WTC11 (cell line): ENCODE results near the gene SLX4. TPM values are rescaled to one million over a fixed set of nuclear protein-coding genes. Genes with fewer than 3 reads are reported as not detected.

Experiments
- ATAC-seq: fragments of 200-7000 bp; cut with Tn5 transposase; 2 replicates; pipeline ENCODE4 v1.10.0; 2021; ENCODE audit warnings: mild to moderate bottlenecking, moderate library complexity
- CTCF ChIA-PET: fragments of 300-600 bp; sonication (Branson Sonifier 250); formaldehyde crosslinking; loops from one replicate; lab custom pipeline; 2021; ENCODE audit warnings: antibody characterized with exemption; lab: Charles Lee
- POLR2A ChIA-PET: fragments of 350-600 bp; sonication (Branson Sonifier 250); formaldehyde crosslinking; loops from one replicate; lab custom pipeline; 2021; ENCODE audit warnings: antibody characterized with exemption; lab: Charles Lee
- DNase-seq: peaks from one replicate; pipeline ENCODE4 v3.0.0; 2021; ENCODE audit warnings: low spot score
- H3K27ac Mint-ChIP-seq: 2 replicates; pipeline ENCODE4 v1.8.0; 2021; ENCODE audit warnings: mixed read lengths
- H3K27me3 Mint-ChIP-seq: 2 replicates; pipeline ENCODE4 v1.8.0; 2021; ENCODE audit warnings: low read depth, mild to moderate bottlenecking, moderate library complexity, mixed read lengths
- H3K36me3 Mint-ChIP-seq: 2 replicates; pipeline ENCODE4 v1.8.0; 2021; ENCODE audit warnings: mixed read lengths
- H3K4me1 Mint-ChIP-seq: 2 replicates; pipeline ENCODE4 v1.8.0; 2022; ENCODE audit warnings: mixed read lengths
- H3K4me3 Mint-ChIP-seq: 2 replicates; pipeline ENCODE4 v1.8.0; 2021; ENCODE audit warnings: mild to moderate bottlenecking, moderate library complexity, mixed read lengths
- H3K9me3 Mint-ChIP-seq: 2 replicates; pipeline ENCODE4 v1.8.0; 2021; ENCODE audit warnings: mixed read lengths
- E2F4 ChIP-seq: sonication (generic); formaldehyde crosslinking; IDR thresholded peaks from 2 replicates; pipeline ENCODE4 v1.8.1; 2022; ENCODE audit warnings: low read depth, mild to moderate bottlenecking, moderate library complexity, missing genetic modification reagents, borderline replicate concordance
- EMX1 ChIP-seq: fragments of 250-450 bp; sonication (Bioruptor Pico); IDR thresholded peaks from 2 replicates; pipeline ENCODE4 v1.8.0; 2021; ENCODE audit warnings: mild to moderate bottlenecking
- HMGA2 ChIP-seq: fragments of 250-450 bp; sonication (Bioruptor Pico); IDR thresholded peaks from 2 replicates; pipeline ENCODE4 v1.4.0; 2021; ENCODE audit warnings: mild to moderate bottlenecking, moderate library complexity
- IRF2 ChIP-seq: sonication (generic); formaldehyde crosslinking; IDR thresholded peaks from 2 replicates; pipeline ENCODE4 v1.8.0; 2022; ENCODE audit warnings: low read depth, missing genetic modification reagents, borderline replicate concordance
- JAZF1 ChIP-seq: fragments of 250-450 bp; sonication (Bioruptor Pico); IDR thresholded peaks from 2 replicates; pipeline ENCODE4 v1.9.0; 2021; ENCODE audit warnings: moderate library complexity, mild to moderate bottlenecking, inconsistent platforms
- NFATC4 ChIP-seq: fragments of 250-450 bp; sonication (Bioruptor Pico); IDR thresholded peaks from 2 replicates; pipeline ENCODE4 v1.9.0; 2021; ENCODE audit warnings: mild to moderate bottlenecking
- NFYB ChIP-seq: sonication (generic); formaldehyde crosslinking; conservative IDR thresholded peaks from 2 replicates; pipeline ENCODE4 v1.8.0; 2022; ENCODE audit warnings: low read depth, missing genetic modification reagents
- SMAD4 ChIP-seq: sonication (generic); formaldehyde crosslinking; IDR thresholded peaks from 2 replicates; pipeline ENCODE4 v1.8.0; 2022; ENCODE audit warnings: mild to moderate bottlenecking, missing genetic modification reagents
- TEAD1 ChIP-seq: sonication (generic); formaldehyde crosslinking; IDR thresholded peaks from 2 replicates; pipeline ENCODE4 v1.8.0; 2022; ENCODE audit warnings: mild to moderate bottlenecking, missing genetic modification reagents
- TEAD4 ChIP-seq: sonication (generic); formaldehyde crosslinking; IDR thresholded peaks from 2 replicates; pipeline ENCODE4 v1.8.0; 2022; ENCODE audit warnings: mild to moderate bottlenecking, missing genetic modification reagents
- USF2 ChIP-seq: sonication (generic); formaldehyde crosslinking; IDR thresholded peaks from 2 replicates; pipeline ENCODE4 v1.8.1; 2023; ENCODE audit warnings: mild to moderate bottlenecking, missing genetic modification reagents, moderate library complexity
- ZNF281 ChIP-seq: sonication (generic); formaldehyde crosslinking; IDR thresholded peaks from 2 replicates; pipeline ENCODE4 v1.8.0; 2023; ENCODE audit warnings: mild to moderate bottlenecking, missing genetic modification reagents
- ZNF423 ChIP-seq: fragments of 250-450 bp; sonication (Bioruptor Pico); IDR thresholded peaks from 2 replicates; pipeline ENCODE4 v2.1.2; 2022; ENCODE audit warnings: mild to moderate bottlenecking, moderate library complexity
- ZNF425 ChIP-seq: fragments of 250-450 bp; sonication (Bioruptor Pico); conservative IDR thresholded peaks from 2 replicates; pipeline ENCODE4 v1.9.0; 2021; ENCODE audit warnings: mild to moderate bottlenecking
- ZNF512 ChIP-seq: sonication (generic); formaldehyde crosslinking; IDR thresholded peaks from 2 replicates; pipeline ENCODE4 v1.8.1; 2022; ENCODE audit warnings: missing genetic modification reagents, borderline replicate concordance
- total RNA-seq: library from RNA; stranded (reverse); gene quantifications from 3 replicates; pipeline ENCODE4 v1.2.3, GENCODE V29; 2021

SLX4 gene
- total RNA-seq, 1 experiment from 2014 or later: 16.7 TPM

- no peaks in the 10 kb centered on the region for H3K4me1 Mint-ChIP-seq
- ATAC-seq (no peak), DNase-seq (no peak)
- H3K27me3 Mint-ChIP-seq: no peaks in the 10 kb centered on the region
- H3K27ac Mint-ChIP-seq: no peak overlapping the region
- TF ChIP-seq HMGA2 (CRISPR knock-in tag) (no peak), TEAD1 (CRISPR knock-in tag) (no peak), ZNF425 (CRISPR knock-in tag) (no peak), IRF2 (CRISPR knock-in tag) (no peak), ZNF512 (CRISPR knock-in tag) (no peak)
- H3K4me3 Mint-ChIP-seq: no peak overlapping the region
- CTCF ChIA-PET: no interaction called here
- POLR2A ChIA-PET: no interaction called here
- peaks cover 25% of the 10 kb centered on the region for H3K9me3 Mint-ChIP-seq
- H3K36me3 Mint-ChIP-seq: peaks cover 72% of the 10 kb centered on the region
Observed at GRCh38 chr16:3601614-3602319, 9.6 kb downstream of the SLX4 start.

GRCh38 chr16:3599922-3600321 lies 11.5 kb downstream of the SLX4 start:
- Mint-ChIP-seq H3K36me3 (peaks cover 67% of the 10 kb centered on the region), H3K27ac (no peak overlapping the region), H3K27me3 (no peaks in the 10 kb centered on the region), H3K4me3 (no peak overlapping the region), H3K9me3 (peaks cover 25% of the 10 kb centered on the region), H3K4me1 (no peaks in the 10 kb centered on the region)
- no peak for ATAC-seq
- POLR2A ChIA-PET: no interaction called here
- TF ChIP-seq ZNF425 (CRISPR knock-in tag) (no peak), TEAD4 (CRISPR knock-in tag) (no peak), JAZF1 (CRISPR knock-in tag) (no peak)
- DNase-seq: no peak
- CTCF ChIA-PET: no interaction called here

GRCh38 chr16:3599121-3599520 lies 12.3 kb downstream of the SLX4 start:
- peaks cover 25% of the 10 kb centered on the region for H3K9me3 Mint-ChIP-seq
- H3K36me3 Mint-ChIP-seq: peaks cover 67% of the 10 kb centered on the region
- H3K27me3 Mint-ChIP-seq: no peaks in the 10 kb centered on the region
- no peak for DNase-seq
- H3K27ac Mint-ChIP-seq: no peak overlapping the region
- no peak for ATAC-seq
- no peaks in the 10 kb centered on the region for H3K4me1 Mint-ChIP-seq
- ChIA-PET CTCF (no interaction called here), POLR2A (no interaction called here)
- TF ChIP-seq ZNF281: no peak
- TF ChIP-seq SMAD4: no peak
- no peak for TF ChIP-seq NFATC4 (CRISPR knock-in tag)
- no peak for TF ChIP-seq ZNF423 (CRISPR knock-in tag)
- TF ChIP-seq EMX1 (CRISPR knock-in tag): no peak
- no peak for TF ChIP-seq JAZF1 (CRISPR knock-in tag)
- no peak for TF ChIP-seq NFYB (CRISPR knock-in tag)
- no peak for TF ChIP-seq USF2
- no peak for TF ChIP-seq E2F4 (CRISPR knock-in tag)
- no peak overlapping the region for H3K4me3 Mint-ChIP-seq
